CD4-positive, alpha-beta memory T cell (primary cell): ENCODE measurements around the gene VEPH1. TPM values are rescaled to one million over a fixed set of nuclear protein-coding genes. Genes with fewer than 3 reads are reported as not detected.

Source experiments
- CTCF ChIA-PET: fragments of 350-600 bp; sonication (Branson Sonifier 250); formaldehyde crosslinking; loops from one replicate; lab custom pipeline; 2021; ENCODE audit warnings: inconsistent platforms; ENCODE audit not compliant: partially characterized antibody; lab: Charles Lee
- POLR2A ChIA-PET: fragments of 350-600 bp; sonication (Branson Sonifier 250); formaldehyde crosslinking; loops from one replicate; lab custom pipeline; 2021; ENCODE audit not compliant: partially characterized antibody; lab: Charles Lee
- DNase-seq, 5 donors: peaks; one replicate each; pipeline versions ENCODE4 v3.0.0 to v3.0.0-alpha.2; 2020 to 2022; ENCODE audit warnings: mixed read lengths in 1 of 5
- H3K27ac ChIP-seq: one replicate; pipeline ENCODE4 v1.7.0; 2013; ENCODE audit warnings: low read depth, low read length
- H3K27me3 ChIP-seq: 2 replicates; pipeline ENCODE4 v1.7.0; 2013; ENCODE audit warnings: mild to moderate bottlenecking, low read length, moderate library complexity; ENCODE audit not compliant: insufficient read depth
- H3K36me3 ChIP-seq: 2 replicates; pipeline ENCODE4 v1.7.0; 2013; ENCODE audit warnings: mild to moderate bottlenecking, low read length, moderate library complexity; ENCODE audit not compliant: insufficient read depth
- H3K4me1 ChIP-seq: 2 replicates; pipeline ENCODE4 v1.7.0; 2013; ENCODE audit warnings: mild to moderate bottlenecking, low read length, moderate library complexity; ENCODE audit not compliant: insufficient read depth
- H3K4me3 ChIP-seq, 2 donors: one replicate each; pipeline ENCODE4 v1.7.0; 2013; ENCODE audit warnings: low read length in 2 of 2, mild to moderate bottlenecking in 1 of 2
- H3K9me3 ChIP-seq, 2 donors: one replicate each; pipeline ENCODE4 v1.7.0; 2013; ENCODE audit warnings: low read length in 2 of 2, control low read depth in 1 of 2; ENCODE audit not compliant: control insufficient read depth in 1 of 2
- H3K27ac Mint-ChIP-seq, 7 donors: one replicate each; pipeline ENCODE4 v1.8.0; 2020 to 2021; ENCODE audit warnings: mixed read lengths in 7 of 7, mild to moderate bottlenecking in 6 of 7, inconsistent platforms in 3 of 7, moderate library complexity in 3 of 7
- H3K27me3 Mint-ChIP-seq, 2 donors: one replicate each; pipeline ENCODE4 v1.8.0; 2020 to 2021; ENCODE audit warnings: mixed read lengths in 2 of 2
- H3K36me3 Mint-ChIP-seq, 2 donors: one replicate each; pipeline ENCODE4 v1.8.0; 2020 to 2021; ENCODE audit warnings: mixed read lengths in 2 of 2, inconsistent platforms in 1 of 2, mild to moderate bottlenecking in 1 of 2
- H3K4me1 Mint-ChIP-seq, 4 donors: one replicate each; pipeline ENCODE4 v1.8.0; 2020 to 2021; ENCODE audit warnings: mixed read lengths in 4 of 4, mild to moderate bottlenecking in 1 of 4
- H3K4me3 Mint-ChIP-seq, 8 donors: one replicate each; pipeline ENCODE4 v1.8.0; 2020 to 2021; ENCODE audit warnings: mixed read lengths in 8 of 8, mild to moderate bottlenecking in 7 of 8, moderate library complexity in 6 of 8, inconsistent platforms in 3 of 8
- H3K9me3 Mint-ChIP-seq, 8 donors: one replicate each; pipeline ENCODE4 v1.8.0; 2020 to 2021; ENCODE audit warnings: mixed read lengths in 8 of 8, mild to moderate bottlenecking in 5 of 8, inconsistent platforms in 3 of 8, moderate library complexity in 1 of 8
- intact Hi-C: fragments of 100-400 bp; cut with micrococcal nuclease; formaldehyde crosslinking; loops from one replicate; pipeline ENCODE4 v1.15.1; 2023
- polyA plus RNA-seq, 2 donors: library from polyadenylated mRNA; unstranded; fragments of 300-500 nt; fragmentation: Illumina TruSeq; gene quantifications; one replicate each; pipeline ENCODE4 v1.2.3, GENCODE V29; 2021
- total RNA-seq, 2 experiments: library from RNA; stranded (reverse); gene quantifications; one replicate each; pipeline ENCODE4 v1.2.3, GENCODE V29; 2021

VEPH1 gene
- total and polyA plus RNA-seq, 4 experiments from 2014 or later: not detected

GRCh38 chr3:157220883-157221282 lies 282.3 kb downstream of the VEPH1 start:
- no peak overlapping the region for H3K27ac ChIP-seq
- POLR2A ChIA-PET: no interaction called here
- intact Hi-C loops: no loop called here
- no peaks in the 10 kb centered on the region for H3K36me3 ChIP-seq
- Mint-ChIP-seq H3K4me1 (no peaks in the 10 kb centered on the region), H3K27me3 (no peaks in the 10 kb centered on the region), H3K36me3 (no peaks in the 10 kb centered on the region), H3K9me3 (peaks cover 0 to 2% (median 0%) of the 10 kb centered on the region in 8 donors), H3K4me3 (no peak overlapping the region), H3K27ac (no peak overlapping the region)
- no peak for DNase-seq
- no peak overlapping the region for H3K4me3 ChIP-seq
- H3K4me1 ChIP-seq: no peaks in the 10 kb centered on the region
- CTCF ChIA-PET: no interaction called here
- no peaks in the 10 kb centered on the region for H3K9me3 ChIP-seq
- H3K27me3 ChIP-seq: no peaks in the 10 kb centered on the region

GRCh38 chr3:157220211-157220610 lies 283.0 kb downstream of the VEPH1 start:
- Mint-ChIP-seq H3K27me3 (no peaks in the 10 kb centered on the region), H3K4me3 (no peak overlapping the region), H3K27ac (no peak overlapping the region), H3K4me1 (no peaks in the 10 kb centered on the region), H3K36me3 (no peaks in the 10 kb centered on the region), H3K9me3 (peaks cover 0 to 2% (median 0%) of the 10 kb centered on the region in 8 donors)
- POLR2A ChIA-PET: no interaction called here
- Histone ChIP-seq H3K36me3 (no peaks in the 10 kb centered on the region), H3K4me3 (no peak overlapping the region), H3K27ac (no peak overlapping the region), H3K4me1 (no peaks in the 10 kb centered on the region), H3K9me3 (no peaks in the 10 kb centered on the region), H3K27me3 (no peaks in the 10 kb centered on the region)
- DNase-seq: no peak
- CTCF ChIA-PET: interaction anchor here (0.5 to 1.3 kb wide), 2 partner anchors 17 to 234 kb away, joined by 3 read pairs; no protein-coding TSS in a partner anchor
- intact Hi-C loops: no loop called here

GRCh38 chr3:157219215-157219614 lies 284.0 kb downstream of the VEPH1 start:
- Mint-ChIP-seq H3K36me3 (no peaks in the 10 kb centered on the region), H3K27ac (no peak overlapping the region), H3K4me1 (no peaks in the 10 kb centered on the region), H3K27me3 (no peaks in the 10 kb centered on the region), H3K4me3 (no peak overlapping the region), H3K9me3 (peaks cover 0 to 2% (median 0%) of the 10 kb centered on the region in 8 donors)
- no peaks in the 10 kb centered on the region for H3K9me3 ChIP-seq
- no peaks in the 10 kb centered on the region for H3K36me3 ChIP-seq
- H3K4me3 ChIP-seq: no peak overlapping the region
- POLR2A ChIA-PET: no interaction called here
- intact Hi-C loops: no loop called here
- H3K27me3 ChIP-seq: no peaks in the 10 kb centered on the region
- CTCF ChIA-PET: interaction anchor here (1.3 kb wide), 2 partner anchors 18 kb away, joined by 3 to 4 read pairs; no protein-coding TSS in a partner anchor
- no peak for DNase-seq
- H3K4me1 ChIP-seq: no peaks in the 10 kb centered on the region
- no peak overlapping the region for H3K27ac ChIP-seq

Other genes starting within 250 kb of the VEPH1 start
- gene PTX3, start 66.6 kb downstream of the VEPH1 start, total RNA-seq: under 1 TPM; 0.22 to 0.23 TPM
- gene PTX3, start 66.6 kb downstream of the VEPH1 start, polyA plus RNA-seq: not detected